GM12878 (cell line): ENCODE results near the gene TOLLIP. TPM values are rescaled to one million over a fixed set of nuclear protein-coding genes. Genes with fewer than 3 reads are reported as not detected.

Experiments used
- ATAC-seq: fragments of 200-7000 bp; cut with Tn5 transposase; 3 replicates; pipeline ENCODE4 v1.9.1; 2020; ENCODE audit warnings: mild to moderate bottlenecking, moderate library complexity
- BruUV-seq: library from RNA; stranded (reverse); fragments of 400-500 nt; replicated peaks from 2 replicates; lab custom pipeline; 2021; lab: Mats Ljungman, UMichigan
- CTCF ChIA-PET: fragments of 300-600 bp; sonication (Branson Sonifier 250); formaldehyde crosslinking; extraction: SDS; loops from one replicate; lab custom pipeline; 2021; ENCODE audit warnings: inconsistent platforms; lab: Yijun Ruan, JAX
- POLR2A ChIA-PET: fragments of 350-600 bp; formaldehyde crosslinking; extraction: SDS; loops from one replicate; lab custom pipeline; 2021; ENCODE audit warnings: inconsistent platforms; lab: Charles Lee
- RAD21 ChIA-PET: fragments of 300-600 bp; sonication (Branson Sonifier 250); formaldehyde crosslinking; loops from one replicate; lab custom pipeline; 2023; ENCODE audit warnings: antibody characterized with exemption; ENCODE audit not compliant: unreplicated experiment; lab: Charles Lee
- SMC1A ChIA-PET: fragments of 300-600 bp; sonication (Branson Sonifier 250); formaldehyde crosslinking; loops from one replicate; lab custom pipeline; 2023; ENCODE audit not compliant: unreplicated experiment, uncharacterized antibody; lab: Charles Lee
- DNase-seq: peaks from one replicate; pipeline ENCODE4 v3.0.0-alpha.2; 2011; ENCODE audit warnings: low read depth, low spot score
- FAIRE-seq: peaks from 3 replicates; lab custom pipeline; 2011; peaks lifted over from hg19 to GRCh38; lab: Jason Lieb, UNC
- H2AFZ ChIP-seq: 2 replicates; pipeline ENCODE4 v1.6.0; 2011; ENCODE audit warnings: low read depth, low read length, control low read depth; ENCODE audit not compliant: control insufficient read depth
- H3K27ac ChIP-seq: 2 replicates; pipeline ENCODE4 v1.5.1; 2011; ENCODE audit warnings: control low read depth; ENCODE audit not compliant: control insufficient read depth, insufficient read depth
- H3K27me3 ChIP-seq, 2 experiments: replicated peaks in 1 of 2; 2 replicates each; pipeline versions ENCODE4 v1.6.0 to v1.6.1; 2011; ENCODE audit warnings: low read length in 1 of 2; ENCODE audit not compliant: control insufficient read depth in 2 of 2, insufficient read depth in 2 of 2
- H3K36me3 ChIP-seq, 2 experiments: 2 replicates each; pipeline ENCODE4 v1.5.1; 2011; ENCODE audit warnings: low read length in 1 of 2; ENCODE audit not compliant: control insufficient read depth in 2 of 2, insufficient read depth in 2 of 2
- H3K4me1 ChIP-seq: 2 replicates; pipeline ENCODE4 v1.6.1; 2011; ENCODE audit warnings: mild to moderate bottlenecking, low read length, moderate library complexity, mixed read lengths; ENCODE audit not compliant: control insufficient read depth, insufficient read depth
- H3K4me2 ChIP-seq: 2 replicates; pipeline ENCODE4 v1.6.0; 2011; ENCODE audit warnings: control low read depth; ENCODE audit not compliant: control insufficient read depth, insufficient read depth
- H3K4me3 ChIP-seq: fragments of 200-600 bp; sonication (generic); 2 replicates; pipeline ENCODE4 v1.5.1; 2016
- H3K79me2 ChIP-seq: 2 replicates; pipeline ENCODE4 v1.6.0; 2011; ENCODE audit warnings: low read length; ENCODE audit not compliant: control insufficient read depth, insufficient read depth
- H3K9ac ChIP-seq: 2 replicates; pipeline ENCODE4 v1.8.0; 2011; ENCODE audit warnings: low read length, control low read depth, mixed read lengths; ENCODE audit not compliant: control insufficient read depth, insufficient read depth
- H3K9me3 ChIP-seq: replicated peaks from 3 replicates; pipeline ENCODE4 v1.5.1; 2011; ENCODE audit warnings: mild to moderate bottlenecking, low read length; ENCODE audit not compliant: control insufficient read depth, insufficient read depth
- H4K20me1 ChIP-seq: 2 replicates; pipeline ENCODE4 v1.6.0; 2011; ENCODE audit not compliant: control insufficient read depth, insufficient read depth
- ASH2L ChIP-seq: fragments of 300-600, 200-600 bp; sonication (generic); IDR thresholded peaks from 2 replicates; pipeline ENCODE4 v1.6.1; 2017; ENCODE audit warnings: low read depth, mild to moderate bottlenecking, borderline replicate concordance
- CEBPB ChIP-seq, 2 experiments: fragments of 150-350 bp in 1 of 2; IDR thresholded peaks; 2 replicates each; pipeline ENCODE4 v1.6.1; 2012 to 2014; ENCODE audit warnings: low read depth in 2 of 2, low read length in 2 of 2, borderline replicate concordance in 1 of 2, inconsistent platforms in 1 of 2
- EP300 ChIP-seq, 2 experiments: fragments of 150-350 bp in 1 of 2; IDR thresholded peaks; 2 replicates each; pipeline ENCODE4 v1.6.1; 2011 to 2012; ENCODE audit warnings: low read depth in 2 of 2, low read length in 2 of 2, borderline replicate concordance in 1 of 2, improper control_type of control experiment in 1 of 2, inconsistent platforms in 1 of 2; ENCODE audit not compliant: control insufficient read depth in 1 of 2
- KLF5 ChIP-seq: fragments of 450-650 bp; IDR thresholded peaks from 2 replicates; pipeline ENCODE4 v1.6.1; 2014; ENCODE audit warnings: mild to moderate bottlenecking; ENCODE audit not compliant: partially characterized antibody
- NR2C1 ChIP-seq: fragments of 450-650 bp; IDR thresholded peaks from 2 replicates; pipeline ENCODE4 v1.6.1; 2017; ENCODE audit warnings: antibody characterized with exemption, mild to moderate bottlenecking, moderate library complexity
- POU2F2 ChIP-seq: IDR thresholded peaks from 3 replicates; pipeline ENCODE4 v1.6.1; 2011; ENCODE audit warnings: low read depth, mild to moderate bottlenecking, low read length, borderline replicate concordance
- ZNF592 ChIP-seq: fragments of 450-650 bp; IDR thresholded peaks from 2 replicates; pipeline ENCODE4 v1.6.1; 2017; ENCODE audit warnings: mild to moderate bottlenecking, moderate library complexity
- ZSCAN29 ChIP-seq: fragments of 450-650 bp; IDR thresholded peaks from 2 replicates; pipeline ENCODE4 v1.6.1; 2017; ENCODE audit warnings: mild to moderate bottlenecking, moderate library complexity
- WGBS: methylation state at CpG from one replicate; pipeline ENCODE4 v1.1.6; 2016; ENCODE audit warnings: low lambda C conversion rate; ENCODE audit not compliant: insufficient replicate concordance, insufficient coverage; ENCODE audit errors: missing lambda C conversion rate; 5-methylcytosine and 5-hydroxymethylcytosine counted together
- in situ Hi-C: fragments of 300-500 bp; cut with MboI; formaldehyde crosslinking; loops from 9 replicates; pipeline ENCODE4 v1.14.3; 2018; ENCODE audit warnings: mixed read lengths
- intact Hi-C: fragments of 100-400 bp; cut with micrococcal nuclease; formaldehyde crosslinking; loops from one replicate; pipeline ENCODE4 v1.14.2; 2022; ENCODE audit not compliant: unreplicated experiment
- polyA plus RNA-seq, 11 experiments: library from polyadenylated mRNA; depleted of rRNA in 4 of 11; unstranded in 6 of 11; stranded (reverse) in 5 of 11; fragments of >200 nt; fragmentation: Nextera tagmentation in 4 of 11; fragmentation: Illumina TruSeq in 1 of 11; extraction: Ambion mirVana in 4 of 11; extraction: Trizol in 1 of 11; gene quantifications; 1 replicate in 1 of 11; 2 replicates in 10 of 11; pipeline versions ENCODE4 v1.2.1 to v1.2.3, GENCODE V29; 2011 to 2016; ENCODE audit warnings: inconsistent platforms in 2 of 11, missing spikeins in 2 of 11, low read depth in 1 of 11
- total RNA-seq, 4 experiments: library from RNA; depleted of rRNA in 3 of 4; stranded (reverse); fragments of >200 nt in 3 of 4; fragmentation: Illumina TruSeq in 1 of 4; extraction: Trizol in 1 of 4; gene quantifications; 2 replicates each; pipeline versions ENCODE4 v1.2.1 to v1.2.3, GENCODE V29; 2013 to 2021

Gene TOLLIP
- total and polyA plus RNA-seq, 10 of the 15 experiments (the other 5 are each of a cell fraction or from before 2014, with no cell fraction given) = 0.47 to 39.5 (median 21.6) TPM

- BruUV-seq = no TSS peak
- Histone ChIP-seq H3K4me1 (no peaks in the 10 kb centered on the region), H3K27me3 (no peaks in the 10 kb centered on the region), H3K27ac (no peak overlapping the region), H3K4me3 (no peak overlapping the region), H2AFZ (no peak overlapping the region), H4K20me1 (no peaks in the 10 kb centered on the region), H3K36me3 (no peaks in the 10 kb centered on the region), H3K9ac (no peak overlapping the region), H3K79me2 (no peaks in the 10 kb centered on the region), H3K9me3 (no peaks in the 10 kb centered on the region; the same call in 2 of the 3 replicates), H3K4me2 (no peak overlapping the region)
- CTCF ChIA-PET = no interaction called here
- DNase-seq (no peak), ATAC-seq (no peak), FAIRE-seq (no peak)
- RAD21 ChIA-PET = no interaction called here
- POLR2A ChIA-PET = no interaction called here
- no peak for TF ChIP-seq KLF5
- TF ChIP-seq POU2F2 = no peak
- no peak for TF ChIP-seq ASH2L
- no peak for TF ChIP-seq NR2C1
- no peak for TF ChIP-seq EP300 (IDR thresholded peaks at IDR 0.05; ENCODE audit: borderline replicate concordance in 1 of 2, control insufficient read depth in 1 of 2, low read depth in 2 of 2, low read length in 2 of 2)
- TF ChIP-seq ZSCAN29 = no peak
- TF ChIP-seq CEBPB (IDR thresholded peaks at IDR 0.05; ENCODE audit: borderline replicate concordance in 1 of 2, low read depth in 2 of 2, low read length in 2 of 2) = no peak
- no peak for TF ChIP-seq ZNF592
- in situ Hi-C loops (no loop called here), intact Hi-C loops (no loop called here)
- SMC1A ChIA-PET = no interaction called here
- WGBS = 62% methylated on average over 20 of the region's 20 CpGs
These were observed 67.1 kb downstream of the TOLLIP start for GRCh38 chr11:1242289-1242688.
